Mesenchymal stem cell (in vitro differentiated cells and primary cell): ENCODE measurements around the gene DBP.
A peak's percentile ranks its signal among the peaks of the same experiment; 100 is the strongest.

Experiments
- DNase-seq: peaks from one replicate; pipeline ENCODE4 v3.0.0-alpha.2; 2013
- H2AFZ ChIP-seq: one replicate; pipeline ENCODE4 v1.6.1; 2013; ENCODE audit warnings: low read depth, mild to moderate bottlenecking, control low read depth, inconsistent platforms, low read length, moderate library complexity
- H2AK5ac ChIP-seq: 2 replicates; pipeline ENCODE4 v1.6.1; 2013; ENCODE audit warnings: low read length, moderate library complexity, mild to moderate bottlenecking, inconsistent platforms; ENCODE audit not compliant: severe bottlenecking
- H2BK120ac ChIP-seq: one replicate; pipeline ENCODE4 v1.6.1; 2013; ENCODE audit warnings: low read depth, mild to moderate bottlenecking, inconsistent platforms, low read length, moderate library complexity
- H2BK12ac ChIP-seq, 2 experiments: one replicate each; pipeline ENCODE4 v1.6.1; 2013; ENCODE audit warnings: inconsistent platforms in 2 of 2, low read length in 2 of 2, mild to moderate bottlenecking in 2 of 2, moderate library complexity in 2 of 2, control low read depth in 1 of 2
- H2BK15ac ChIP-seq: one replicate; pipeline ENCODE4 v1.6.1; 2013; ENCODE audit warnings: mild to moderate bottlenecking, low read depth, inconsistent platforms; ENCODE audit not compliant: poor library complexity, severe bottlenecking
- H2BK5ac ChIP-seq: 2 replicates; pipeline ENCODE4 v1.6.1; 2013; ENCODE audit warnings: low read depth, mild to moderate bottlenecking, low read length, control low read depth, inconsistent platforms; ENCODE audit not compliant: poor library complexity, severe bottlenecking
- H3K14ac ChIP-seq, 2 experiments: one replicate each; pipeline ENCODE4 v1.6.1; 2013; ENCODE audit warnings: inconsistent platforms in 2 of 2, low read length in 2 of 2, control low read depth in 1 of 2, mild to moderate bottlenecking in 1 of 2, moderate library complexity in 1 of 2
- H3K18ac ChIP-seq, 2 experiments: one replicate each; pipeline ENCODE4 v1.6.1; 2013; ENCODE audit warnings: inconsistent platforms in 2 of 2, low read length in 2 of 2, control low read depth in 1 of 2, low read depth in 1 of 2, mild to moderate bottlenecking in 1 of 2
- H3K23ac ChIP-seq, 2 experiments: one replicate each; pipeline ENCODE4 v1.6.1; 2013; ENCODE audit warnings: inconsistent platforms in 2 of 2, low read length in 2 of 2, mild to moderate bottlenecking in 2 of 2, moderate library complexity in 2 of 2, control low read depth in 1 of 2
- H3K27ac ChIP-seq: 2 replicates; pipeline ENCODE4 v1.5.1; 2013; ENCODE audit warnings: mild to moderate bottlenecking, moderate library complexity, low read length, control low read depth, inconsistent platforms; ENCODE audit not compliant: poor library complexity, severe bottlenecking
- H3K27me3 ChIP-seq, 2 experiments: 2 replicates each; pipeline versions ENCODE4 v1.6.1 to v1.7.0; 2013; ENCODE audit warnings: low read length in 2 of 2, mild to moderate bottlenecking in 2 of 2, moderate library complexity in 2 of 2, control low read depth in 1 of 2, inconsistent platforms in 1 of 2; ENCODE audit not compliant: control insufficient read depth in 1 of 2, insufficient read depth in 1 of 2
- H3K36me3 ChIP-seq, 2 experiments: 2 replicates each; pipeline versions ENCODE4 v1.6.1 to v1.7.0; 2013; ENCODE audit warnings: low read length in 2 of 2, control low read depth in 1 of 2, inconsistent platforms in 1 of 2, low read depth in 1 of 2, mild to moderate bottlenecking in 1 of 2; ENCODE audit not compliant: insufficient read depth in 2 of 2, control insufficient read depth in 1 of 2
- H3K4ac ChIP-seq, 2 experiments: one replicate each; pipeline ENCODE4 v1.6.1; 2013; ENCODE audit warnings: inconsistent platforms in 2 of 2, low read length in 2 of 2, mild to moderate bottlenecking in 2 of 2, moderate library complexity in 2 of 2, control low read depth in 1 of 2, low read depth in 1 of 2
- H3K4me1 ChIP-seq: 2 replicates; pipeline ENCODE4 v1.6.1; 2013; ENCODE audit warnings: low read depth, low read length, control low read depth; ENCODE audit not compliant: control insufficient read depth, insufficient read depth
- H3K4me2 ChIP-seq: 2 replicates; pipeline ENCODE4 v1.6.1; 2013; ENCODE audit warnings: low read length, mild to moderate bottlenecking, inconsistent platforms; ENCODE audit not compliant: poor library complexity, severe bottlenecking
- H3K4me3 ChIP-seq, 2 experiments: 2 replicates each; pipeline versions ENCODE4 v1.5.1 to v1.7.0; 2013; ENCODE audit warnings: low read length in 2 of 2, mild to moderate bottlenecking in 2 of 2, control low read depth in 1 of 2, low read depth in 1 of 2; ENCODE audit not compliant: insufficient read depth in 1 of 2
- H3K79me1 ChIP-seq: replicated peaks from 2 replicates; pipeline ENCODE4 v1.6.1; 2013; ENCODE audit warnings: mild to moderate bottlenecking, control low read depth, low read length, inconsistent platforms; ENCODE audit not compliant: poor library complexity, severe bottlenecking
- H3K9ac ChIP-seq: 2 replicates; pipeline ENCODE4 v1.7.0; 2013; ENCODE audit warnings: mild to moderate bottlenecking, low read length, moderate library complexity
- H3K9me3 ChIP-seq: 2 replicates; pipeline ENCODE4 v1.7.0; 2013; ENCODE audit warnings: mild to moderate bottlenecking, low read length; ENCODE audit not compliant: control insufficient read depth
- H4K8ac ChIP-seq: one replicate; pipeline ENCODE4 v1.6.1; 2013; ENCODE audit warnings: inconsistent platforms, mild to moderate bottlenecking, low read length, moderate library complexity
- H4K91ac ChIP-seq: one replicate; pipeline ENCODE4 v1.6.1; 2013; ENCODE audit warnings: mild to moderate bottlenecking, low read length, inconsistent platforms
- WGBS: methylation state at CpG from one replicate; pipeline ENCODE4 v1.1.7; 2013; ENCODE audit warnings: mixed read lengths; 5-methylcytosine and 5-hydroxymethylcytosine counted together

The DBP gene

GRCh38 chr19:48623556-48624066 is 13.6 kb downstream of the DBP start:
- Histone ChIP-seq H3K27ac (peak overlapping the region; percentile 69), H2BK5ac (no peak overlapping the region), H3K27me3 (no peaks in the 10 kb centered on the region), H2BK120ac (no peak overlapping the region), H4K8ac (peak overlapping the region; percentile 61), H3K9me3 (no peaks in the 10 kb centered on the region), H3K4ac (peak overlapping the region in 1 of 2 experiments; percentile 42), H3K36me3 (peaks cover 18 to 23% of the 10 kb centered on the region in 2 experiments), H2BK12ac (no peak overlapping the region), H3K18ac (peak overlapping the region; percentile 30 to 46), H3K4me3 (peak overlapping the region; percentile 21 to 76), H3K9ac (peak overlapping the region; percentile 89), H3K14ac (no peak overlapping the region), H2BK15ac (no peak overlapping the region), H3K4me1 (peaks cover 19% of the 10 kb centered on the region), H3K4me2 (peak overlapping the region; percentile 70), H4K91ac (no peak overlapping the region), H3K79me1 (peaks cover 20% of the 10 kb centered on the region), H3K23ac (no peak overlapping the region), H2AK5ac (peak overlapping the region; percentile 23), H2AFZ (no peak overlapping the region)
- WGBS = 36% methylated on average over 8 of the region's 8 CpGs
- no peak for DNase-seq

GRCh38 chr19:48619692-48620585 is 17.2 kb downstream of the DBP start:
- no peaks in the 10 kb centered on the region for H3K9me3 ChIP-seq
- H3K4me3 ChIP-seq = peak overlapping the region; percentile 44 to 94
- peak overlapping the region; percentile 83 for H3K4me2 ChIP-seq
- H2AK5ac ChIP-seq = peak overlapping the region; percentile 91
- H2BK12ac ChIP-seq = peak overlapping the region; percentile 37 to 59
- H3K18ac ChIP-seq = peak overlapping the region; percentile 78 to 80
- H2BK15ac ChIP-seq = peak overlapping the region; percentile 78
- peak overlapping the region; percentile 96 for H3K9ac ChIP-seq
- H4K8ac ChIP-seq = peak overlapping the region; percentile 92
- peaks cover 11% of the 10 kb centered on the region for H3K79me1 ChIP-seq
- peak overlapping the region; percentile 69 for H3K27ac ChIP-seq
- no peak overlapping the region for H2AFZ ChIP-seq
- H2BK5ac ChIP-seq = no peak overlapping the region
- no peaks in the 10 kb centered on the region for H3K27me3 ChIP-seq
- H4K91ac ChIP-seq = peak overlapping the region; percentile 82
- H3K36me3 ChIP-seq = peaks cover 28 to 36% of the 10 kb centered on the region in 2 experiments
- H2BK120ac ChIP-seq = no peak overlapping the region
- peak overlapping the region; percentile 83 to 89 for H3K4ac ChIP-seq
- no peak overlapping the region for H3K14ac ChIP-seq
- peaks cover 34% of the 10 kb centered on the region for H3K4me1 ChIP-seq
- H3K23ac ChIP-seq = no peak overlapping the region
- WGBS = 42% methylated on average over 5 of the region's 6 CpGs
- peak; percentile 82 for DNase-seq

- peaks cover 36% of the 10 kb centered on the region for H3K4me1 ChIP-seq
- H2BK120ac ChIP-seq = no peak within 1 kb of the TSS
- H3K4me2 ChIP-seq = peak within 1 kb of the TSS; percentile 86
- H4K91ac ChIP-seq = peak within 1 kb of the TSS; percentile 82
- no peaks in the 10 kb centered on the region for H3K9me3 ChIP-seq
- peak within 1 kb of the TSS; percentile 93 for H2BK5ac ChIP-seq
- peak within 1 kb of the TSS; percentile 37 to 59 for H2BK12ac ChIP-seq
- peak; percentile 100 for DNase-seq
- no peaks in the 10 kb centered on the region for H3K27me3 ChIP-seq
- peak within 1 kb of the TSS; percentile 36 for H2AFZ ChIP-seq
- peak within 1 kb of the TSS; percentile 100 for H3K9ac ChIP-seq
- H3K23ac ChIP-seq = peak within 1 kb of the TSS in 1 of 2 experiments; percentile 74
- peaks cover 37 to 39% of the 10 kb centered on the region in 2 experiments for H3K36me3 ChIP-seq
- peak within 1 kb of the TSS; percentile 87 to 94 for H3K4me3 ChIP-seq
- H2AK5ac ChIP-seq = peak within 1 kb of the TSS; percentile 91
- H3K18ac ChIP-seq = peak within 1 kb of the TSS; percentile 80 to 96
- WGBS = under 1% methylated on average over 68 of the region's 69 CpGs
- peak within 1 kb of the TSS; percentile 83 to 89 for H3K4ac ChIP-seq
- H2BK15ac ChIP-seq = peak within 1 kb of the TSS; percentile 78
- H3K27ac ChIP-seq = peak within 1 kb of the TSS; percentile 94
- H3K79me1 ChIP-seq = peaks cover 9% of the 10 kb centered on the region
- H3K14ac ChIP-seq = peak within 1 kb of the TSS; percentile 50 to 94
- H4K8ac ChIP-seq = peak within 1 kb of the TSS; percentile 95
Measured at GRCh38 chr19:48618916-48619691, 18.1 kb downstream of the DBP start, which contains the start of the genes RPL18 and SPHK2. Gene RPL18 (minus strand): TSS chr19:48619178. CDS start chr19:48619143, 35 bp downstream. Gene SPHK2 (plus strand): TSS chr19:48619506. CDS start chr19:48620515, 1,009 bp downstream.
